Activated naive CD4-positive, alpha-beta T cell treated with anti-CD3 and anti-CD28 coated beads for 36 hours (primary cell): ENCODE measurements around the gene BAIAP2. TPM values are rescaled to one million over a fixed set of nuclear protein-coding genes. Genes with fewer than 3 reads are reported as not detected.

Experiments
- CTCF ChIA-PET: fragments of 350-600 bp; sonication (Branson Sonifier 250); formaldehyde crosslinking; loops from one replicate; lab custom pipeline; 2021; ENCODE audit warnings: antibody characterized with exemption; lab: Charles Lee
- DNase-seq: peaks from one replicate; pipeline ENCODE4 v3.0.0-alpha.2; 2020
- H3K27ac Mint-ChIP-seq: one replicate; pipeline ENCODE4 v1.8.0; 2021; ENCODE audit warnings: mild to moderate bottlenecking, mixed read lengths
- H3K27me3 Mint-ChIP-seq: one replicate; pipeline ENCODE4 v1.8.0; 2021; ENCODE audit warnings: low read depth, mixed read lengths
- H3K36me3 Mint-ChIP-seq: one replicate; pipeline ENCODE4 v1.8.0; 2021; ENCODE audit warnings: low read depth, mixed read lengths
- H3K4me1 Mint-ChIP-seq: one replicate; pipeline ENCODE4 v1.8.0; 2021; ENCODE audit warnings: low read depth, mixed read lengths
- H3K4me3 Mint-ChIP-seq: one replicate; pipeline ENCODE4 v1.8.0; 2021; ENCODE audit warnings: mild to moderate bottlenecking, moderate library complexity, mixed read lengths
- H3K9me3 Mint-ChIP-seq: one replicate; pipeline ENCODE4 v1.8.0; 2021; ENCODE audit warnings: mixed read lengths
- intact Hi-C: fragments of 100-400 bp; cut with micrococcal nuclease; formaldehyde crosslinking; loops from one replicate; pipeline ENCODE4 v1.15.1; 2023
- total RNA-seq, 2 experiments: library from RNA; stranded (reverse); gene quantifications; one replicate each; pipeline ENCODE4 v1.2.3, GENCODE V29; 2021

The BAIAP2 gene
- total RNA-seq, 2 experiments from 2014 or later: 3.9 to 4.2 TPM

DNA sequence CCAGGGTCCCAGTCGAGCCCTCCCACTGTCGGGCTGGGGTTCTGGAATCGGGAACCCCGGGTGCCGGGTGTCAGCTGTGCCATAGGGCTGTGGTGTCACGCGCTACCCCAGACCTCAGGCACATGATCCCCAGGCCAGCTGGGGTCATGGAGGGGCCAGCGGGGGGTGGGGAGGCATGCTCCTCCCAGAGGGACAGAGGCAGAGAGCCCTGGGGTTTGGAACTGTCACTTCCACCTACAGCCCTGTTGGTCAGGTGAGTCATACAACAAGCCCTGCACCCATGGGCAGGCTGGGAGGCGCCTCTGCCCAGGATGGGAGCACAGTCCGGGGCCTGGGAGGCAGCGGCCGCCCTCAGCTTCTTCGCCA lies 63.0 kb downstream of the BAIAP2 start:
- no peak for DNase-seq
- intact Hi-C loops: loop anchor here (1.0 to 10.0 kb wide), 2 partner anchors 107 to 303 kb away; partner anchors contain the start of gene CHMP6
- H3K4me1 Mint-ChIP-seq: peaks cover 28% of the 10 kb centered on the region
- H3K9me3 Mint-ChIP-seq: no peaks in the 10 kb centered on the region
- CTCF ChIA-PET: interaction anchor here (0.6 to 1.2 kb wide), 4 partner anchors 19 to 996 kb away, joined by 3 to 5 read pairs (median 3); partner anchors contain the start of gene GAA
- no peak overlapping the region for H3K4me3 Mint-ChIP-seq
- H3K27ac Mint-ChIP-seq: no peak overlapping the region
- no peaks in the 10 kb centered on the region for H3K36me3 Mint-ChIP-seq
- H3K27me3 Mint-ChIP-seq: no peaks in the 10 kb centered on the region

DNA sequence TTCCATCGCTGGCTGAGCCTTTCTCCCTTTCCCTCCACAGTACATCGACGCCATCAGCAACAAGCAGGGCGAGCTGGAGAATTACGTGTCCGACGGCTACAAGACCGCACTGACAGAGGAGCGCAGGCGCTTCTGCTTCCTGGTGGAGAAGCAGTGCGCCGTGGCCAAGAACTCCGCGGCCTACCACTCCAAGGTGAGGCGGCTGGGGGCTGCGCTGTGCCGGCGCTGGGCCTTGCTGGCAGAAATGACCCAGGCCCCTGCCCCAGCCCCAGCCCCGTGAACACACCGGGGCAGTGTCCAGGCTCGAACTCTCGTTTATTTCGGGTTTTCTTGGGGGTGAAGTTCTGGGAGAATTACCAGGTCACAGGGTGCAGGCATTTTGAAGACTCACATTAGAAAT lies 64.9 kb downstream of the BAIAP2 start:
- intact Hi-C loops: loop anchor here (5.0 to 10.0 kb wide), 2 partner anchors 305 to 673 kb away; no protein-coding TSS in a partner anchor
- CTCF ChIA-PET: no interaction called here
- no peaks in the 10 kb centered on the region for H3K36me3 Mint-ChIP-seq

DNA sequence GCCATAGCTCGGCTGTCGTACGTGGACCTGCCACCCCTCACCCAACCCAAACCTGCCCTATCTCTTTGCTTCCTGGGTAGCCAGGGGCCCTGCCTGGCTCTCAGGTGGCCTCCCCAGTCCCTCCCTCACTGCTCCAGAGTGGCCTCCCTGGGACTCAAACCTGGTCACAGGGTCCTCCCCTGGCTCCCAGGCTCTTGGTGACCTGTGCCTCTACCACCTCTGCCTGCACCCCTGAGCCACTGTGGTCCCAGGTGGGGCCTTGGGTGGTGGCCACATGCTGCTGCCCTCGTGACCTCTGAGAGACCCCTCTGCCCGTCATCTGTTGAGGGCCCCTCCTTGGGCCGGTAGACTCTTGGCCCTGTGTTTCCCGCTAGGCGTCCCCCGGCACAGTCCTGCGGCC lies 65.7 kb downstream of the BAIAP2 start:
- Mint-ChIP-seq H3K4me3 (no peak overlapping the region), H3K4me1 (peaks cover 16% of the 10 kb centered on the region), H3K9me3 (no peaks in the 10 kb centered on the region), H3K27me3 (no peaks in the 10 kb centered on the region), H3K27ac (no peak overlapping the region), H3K36me3 (no peaks in the 10 kb centered on the region)
- CTCF ChIA-PET: no interaction called here
- intact Hi-C loops: loop anchor here (1.0 to 5.0 kb wide), 3 partner anchors 77 to 673 kb away; no protein-coding TSS in a partner anchor
- DNase-seq: no peak

More for the DNA sequence above, 64.9 kb downstream of the BAIAP2 start:
- Mint-ChIP-seq H3K4me3 (no peak overlapping the region), H3K9me3 (no peaks in the 10 kb centered on the region), H3K27me3 (no peaks in the 10 kb centered on the region), H3K4me1 (peaks cover 21% of the 10 kb centered on the region), H3K27ac (no peak overlapping the region)
- no peak for DNase-seq

DNA sequence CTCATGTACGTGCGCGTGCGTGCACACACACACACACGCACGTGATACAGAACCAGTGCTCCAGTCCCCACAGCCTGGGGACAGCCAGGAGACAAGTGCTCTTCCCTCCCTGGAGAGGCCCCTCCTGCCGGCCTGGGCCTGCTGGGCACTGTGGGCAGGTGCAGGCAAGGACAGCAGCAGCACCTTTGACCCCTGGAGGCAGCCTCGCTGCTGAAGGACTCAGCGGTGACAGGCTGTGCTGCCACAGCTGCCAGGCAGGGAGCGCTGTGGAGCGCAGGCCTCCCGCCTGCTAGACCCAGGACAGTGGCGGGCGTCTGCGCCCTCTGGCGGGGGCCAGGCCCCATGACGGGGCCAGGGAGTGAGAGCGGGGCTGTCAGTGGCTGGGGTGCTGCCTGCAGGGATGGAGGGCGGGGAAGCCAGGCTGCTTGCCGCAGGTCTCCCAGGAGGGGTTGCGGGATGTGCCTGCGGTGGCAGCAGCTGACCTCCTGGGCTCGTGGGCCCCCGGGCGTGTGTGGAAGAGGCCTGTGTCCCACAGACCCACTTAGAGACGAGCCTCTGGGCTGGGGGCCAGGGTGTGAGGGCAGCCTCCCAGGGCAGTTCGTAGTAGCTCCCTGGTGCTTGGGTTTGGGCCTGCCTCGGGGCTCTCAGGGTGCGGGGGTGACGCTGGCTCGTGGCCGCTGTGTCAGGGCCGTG lies 66.8 kb downstream of the BAIAP2 start:
- H3K9me3 Mint-ChIP-seq: no peaks in the 10 kb centered on the region
- no peak overlapping the region for H3K4me3 Mint-ChIP-seq
- no peaks in the 10 kb centered on the region for H3K27me3 Mint-ChIP-seq
- intact Hi-C loops: loop anchor here (1.0 to 5.0 kb wide), 3 partner anchors 78 to 674 kb away; no protein-coding TSS in a partner anchor
- no peak overlapping the region for H3K27ac Mint-ChIP-seq
- CTCF ChIA-PET: interaction anchor here (0.6 to 2.0 kb wide), 14 partner anchors 11 to 607 kb away, joined by 3 to 21 read pairs (median 4); partner anchors contain the start of genes NDUFAF8 and TEPSIN
- H3K4me1 Mint-ChIP-seq: peaks cover 6% of the 10 kb centered on the region
- DNase-seq: peak; percentile 89
- no peaks in the 10 kb centered on the region for H3K36me3 Mint-ChIP-seq

DNA sequence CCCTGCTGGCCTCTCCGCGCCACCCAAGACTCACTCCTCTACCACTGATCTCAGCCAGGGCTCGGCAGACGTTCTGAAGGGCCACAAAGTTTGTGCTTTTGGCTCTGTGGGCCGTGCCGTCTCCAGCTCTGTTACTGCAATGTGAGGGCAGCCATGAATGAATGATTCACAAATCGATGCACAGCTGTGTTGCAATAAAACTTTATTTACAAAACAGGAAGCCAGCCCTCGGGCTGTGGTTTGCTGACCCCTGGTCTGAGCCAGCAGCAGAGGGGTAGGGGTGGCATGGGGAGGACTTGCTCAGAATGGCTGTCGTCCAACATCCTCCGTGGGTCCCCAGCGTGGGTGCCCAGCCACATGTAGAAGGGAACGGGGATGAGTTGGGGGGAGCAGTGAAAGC lies 67.4 kb downstream of the BAIAP2 start:
- Mint-ChIP-seq H3K27ac (no peak overlapping the region), H3K4me3 (no peak overlapping the region), H3K36me3 (no peaks in the 10 kb centered on the region), H3K4me1 (peaks cover 2% of the 10 kb centered on the region), H3K9me3 (no peaks in the 10 kb centered on the region), H3K27me3 (no peaks in the 10 kb centered on the region)
- intact Hi-C loops: loop anchor here (5.0 kb wide), 1 partner anchor 675 kb away; no protein-coding TSS in a partner anchor
- CTCF ChIA-PET: interaction anchor here (0.7 to 2.0 kb wide), 15 partner anchors 10 to 136 kb away, joined by 3 to 21 read pairs (median 4); partner anchors contain the start of genes NDUFAF8 and TEPSIN
- DNase-seq: no peak

DNA sequence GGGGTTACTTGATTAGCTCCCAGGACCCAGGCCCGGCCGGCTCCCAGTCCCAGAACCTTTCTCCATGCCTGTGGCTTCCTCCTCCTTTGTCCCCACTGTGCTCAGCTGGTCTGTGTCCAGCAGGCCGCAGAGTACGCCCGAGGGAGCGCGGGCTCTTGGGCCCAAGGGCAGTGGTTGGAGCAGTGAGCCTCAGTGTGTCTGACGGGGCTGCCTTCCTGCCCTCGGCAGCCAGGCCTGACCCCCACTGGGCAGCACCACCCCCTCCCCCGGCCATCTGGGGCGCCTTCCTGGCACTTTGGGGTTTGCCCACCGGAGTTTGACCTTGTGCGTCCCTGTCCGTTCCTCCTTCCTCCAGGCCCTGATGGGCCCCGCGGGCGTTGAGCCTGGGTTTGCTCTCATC lies 67.9 kb downstream of the BAIAP2 start:
- no peaks in the 10 kb centered on the region for H3K36me3 Mint-ChIP-seq
- H3K4me3 Mint-ChIP-seq: no peak overlapping the region
- no peaks in the 10 kb centered on the region for H3K4me1 Mint-ChIP-seq
- CTCF ChIA-PET: interaction anchor here (0.7 to 2.0 kb wide), 9 partner anchors 10 to 114 kb away, joined by 3 to 21 read pairs (median 5); no protein-coding TSS in a partner anchor
- no peak for DNase-seq
- H3K27me3 Mint-ChIP-seq: no peaks in the 10 kb centered on the region
- no peaks in the 10 kb centered on the region for H3K9me3 Mint-ChIP-seq
- H3K27ac Mint-ChIP-seq: no peak overlapping the region
- intact Hi-C loops: loop anchor here (5.0 kb wide), 1 partner anchor 676 kb away; no protein-coding TSS in a partner anchor

DNA sequence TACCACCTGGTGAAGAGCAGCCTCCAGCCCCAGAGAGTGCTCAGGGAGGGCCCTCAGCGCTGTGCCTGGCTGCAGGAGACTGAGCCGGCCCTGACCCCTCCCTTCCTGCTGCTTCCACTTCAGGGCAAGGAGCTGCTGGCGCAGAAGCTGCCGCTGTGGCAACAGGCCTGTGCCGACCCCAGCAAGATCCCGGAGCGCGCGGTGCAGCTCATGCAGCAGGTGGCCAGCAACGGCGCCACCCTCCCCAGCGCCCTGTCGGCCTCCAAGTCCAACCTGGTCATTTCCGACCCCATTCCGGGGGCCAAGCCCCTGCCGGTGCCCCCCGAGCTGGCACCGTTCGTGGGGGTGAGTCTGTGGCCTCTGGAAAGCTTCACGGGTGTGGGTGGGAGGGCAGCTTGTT lies 68.4 kb downstream of the BAIAP2 start:
- intact Hi-C loops: loop anchor here (5.0 kb wide), 1 partner anchor 676 kb away; no protein-coding TSS in a partner anchor
- H3K4me3 Mint-ChIP-seq: no peak overlapping the region
- no peaks in the 10 kb centered on the region for H3K4me1 Mint-ChIP-seq
- no peaks in the 10 kb centered on the region for H3K36me3 Mint-ChIP-seq
- CTCF ChIA-PET: interaction anchor here (0.7 to 2.0 kb wide), 3 partner anchors 39 to 114 kb away, joined by 3 to 10 read pairs (median 9); no protein-coding TSS in a partner anchor
- H3K27ac Mint-ChIP-seq: no peak overlapping the region
- no peaks in the 10 kb centered on the region for H3K9me3 Mint-ChIP-seq
- H3K27me3 Mint-ChIP-seq: no peaks in the 10 kb centered on the region
- DNase-seq: no peak

DNA sequence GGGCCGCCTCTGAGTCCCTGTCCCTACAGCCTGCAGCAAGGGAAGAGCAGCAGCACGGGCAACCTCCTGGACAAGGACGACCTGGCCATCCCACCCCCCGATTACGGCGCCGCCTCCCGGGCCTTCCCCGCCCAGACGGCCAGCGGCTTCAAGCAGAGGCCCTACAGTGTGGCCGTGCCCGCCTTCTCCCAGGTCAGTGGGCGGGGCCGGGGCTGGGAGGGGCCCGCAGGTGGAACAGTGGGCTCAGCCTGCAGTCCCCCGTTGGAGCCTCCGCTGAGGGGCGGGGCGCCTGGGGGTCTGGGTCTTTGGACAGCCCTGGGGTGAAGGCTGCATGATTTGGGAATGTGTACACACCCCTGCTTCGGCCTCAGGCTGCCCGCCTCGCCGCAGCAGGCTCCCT lies 71.8 kb downstream of the BAIAP2 start:
- CTCF ChIA-PET: no interaction called here
- Mint-ChIP-seq H3K4me3 (no peak overlapping the region), H3K36me3 (no peaks in the 10 kb centered on the region), H3K27ac (no peak overlapping the region), H3K27me3 (no peaks in the 10 kb centered on the region), H3K4me1 (peaks cover 2% of the 10 kb centered on the region), H3K9me3 (no peaks in the 10 kb centered on the region)
- intact Hi-C loops: no loop called here
- DNase-seq: no peak

DNA sequence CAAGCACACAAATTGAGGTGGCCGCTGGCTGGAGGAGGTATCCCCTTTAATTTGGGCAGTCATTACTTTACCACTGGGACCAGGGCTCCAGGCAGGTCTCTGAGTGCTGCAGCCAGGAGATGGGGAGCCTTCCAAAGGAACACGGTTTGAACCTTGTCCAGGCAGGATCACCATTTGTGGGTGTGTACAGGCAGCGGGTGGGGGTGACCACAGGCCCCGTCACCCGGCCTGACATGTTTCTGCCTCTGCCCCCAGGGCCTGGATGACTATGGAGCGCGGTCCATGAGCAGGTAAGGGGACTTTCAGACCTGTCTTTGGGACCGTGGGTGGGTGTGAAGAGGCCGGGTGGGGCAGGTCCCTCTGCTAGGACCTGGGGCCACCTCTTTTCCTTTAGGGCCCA lies 73.3 kb downstream of the BAIAP2 start:
- no peak overlapping the region for H3K4me3 Mint-ChIP-seq
- DNase-seq: no peak
- H3K9me3 Mint-ChIP-seq: no peaks in the 10 kb centered on the region
- no peaks in the 10 kb centered on the region for H3K36me3 Mint-ChIP-seq
- CTCF ChIA-PET: no interaction called here
- H3K27me3 Mint-ChIP-seq: no peaks in the 10 kb centered on the region
- H3K27ac Mint-ChIP-seq: no peak overlapping the region
- peaks cover 2% of the 10 kb centered on the region for H3K4me1 Mint-ChIP-seq
- intact Hi-C loops: no loop called here

GRCh38 chr17:81109957-81110356 lies 75.0 kb downstream of the BAIAP2 start:
- no peaks in the 10 kb centered on the region for H3K27me3 Mint-ChIP-seq
- no peaks in the 10 kb centered on the region for H3K9me3 Mint-ChIP-seq
- CTCF ChIA-PET: interaction anchor here (0.8 kb wide), 1 partner anchor 87 kb away, joined by 5 read pairs; no protein-coding TSS in a partner anchor
- no peaks in the 10 kb centered on the region for H3K36me3 Mint-ChIP-seq
- intact Hi-C loops: no loop called here
- DNase-seq: no peak
- H3K4me3 Mint-ChIP-seq: no peak overlapping the region
- H3K27ac Mint-ChIP-seq: no peak overlapping the region
- H3K4me1 Mint-ChIP-seq: peaks cover 2% of the 10 kb centered on the region

DNA sequence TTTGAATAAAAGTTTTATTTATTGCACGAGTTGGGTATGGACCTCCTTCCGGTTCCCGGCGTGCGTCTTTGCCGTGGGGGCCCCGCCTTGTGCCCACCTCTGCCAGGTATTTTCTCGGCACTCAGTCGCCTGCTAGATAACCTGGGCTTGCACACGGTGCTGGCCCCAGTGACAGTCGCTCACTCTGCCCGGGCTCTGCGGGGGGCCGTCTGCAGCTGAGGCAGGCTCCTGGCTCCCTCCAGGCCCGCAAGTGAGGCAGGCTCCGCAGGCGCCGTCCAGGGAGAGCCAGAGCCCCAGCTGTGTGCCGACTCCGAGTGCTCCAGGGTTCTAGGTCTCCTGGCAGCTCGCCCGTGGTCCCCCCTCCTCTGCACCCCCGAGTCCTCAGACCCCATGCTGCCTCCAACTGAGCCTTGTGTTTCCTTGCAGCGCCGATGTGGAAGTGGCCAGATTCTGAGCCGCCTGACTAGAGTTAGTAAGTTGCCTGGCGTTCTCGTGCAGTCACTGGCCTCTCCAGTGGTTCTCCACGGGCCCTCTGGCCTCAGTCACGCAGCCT lies 75.6 kb downstream of the BAIAP2 start:
- CTCF ChIA-PET: no interaction called here
- Mint-ChIP-seq H3K4me3 (no peak overlapping the region), H3K36me3 (no peaks in the 10 kb centered on the region), H3K27me3 (no peaks in the 10 kb centered on the region), H3K27ac (no peak overlapping the region), H3K4me1 (peaks cover 2% of the 10 kb centered on the region), H3K9me3 (no peaks in the 10 kb centered on the region)
- DNase-seq: no peak
- intact Hi-C loops: no loop called here

DNA sequence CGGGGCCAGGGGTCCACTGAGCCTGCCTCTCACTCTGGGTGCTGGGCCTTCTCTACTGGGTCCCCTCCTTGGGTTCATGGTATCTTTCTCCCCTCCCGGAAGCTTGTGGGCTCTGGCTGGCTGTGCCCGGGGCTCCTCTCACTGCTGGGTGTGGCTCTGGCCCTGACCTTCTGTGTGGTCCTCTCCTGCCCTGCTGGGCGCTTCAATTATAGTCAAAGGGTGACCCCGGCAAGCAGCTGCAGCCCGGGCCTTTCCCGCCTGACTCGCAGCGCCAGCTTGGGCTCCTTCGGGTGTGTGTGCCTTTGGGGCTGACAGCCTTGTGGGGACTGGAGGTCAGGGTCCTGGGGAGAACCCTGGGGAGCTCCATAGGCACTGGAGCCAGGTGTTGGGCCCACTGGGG lies 76.1 kb downstream of the BAIAP2 start:
- Mint-ChIP-seq H3K27me3 (no peaks in the 10 kb centered on the region), H3K9me3 (no peaks in the 10 kb centered on the region), H3K4me3 (no peak overlapping the region), H3K4me1 (peaks cover 2% of the 10 kb centered on the region), H3K27ac (no peak overlapping the region), H3K36me3 (no peaks in the 10 kb centered on the region)
- CTCF ChIA-PET: no interaction called here
- intact Hi-C loops: no loop called here
- no peak for DNase-seq
